GM18873 (cell line): Measurements from ENCODE around the gene TEKT5.

Experiments
- ATAC-seq: cut with Tn5 transposase; IDR thresholded peaks from one replicate; pipeline ENCODE4 v1.9.1; 2021; ENCODE audit warnings: mild to moderate bottlenecking, moderate library complexity, moderate number of reproducible peaks; ENCODE audit not compliant: unreplicated experiment, low FRiP score

TEKT5 gene

DNA sequence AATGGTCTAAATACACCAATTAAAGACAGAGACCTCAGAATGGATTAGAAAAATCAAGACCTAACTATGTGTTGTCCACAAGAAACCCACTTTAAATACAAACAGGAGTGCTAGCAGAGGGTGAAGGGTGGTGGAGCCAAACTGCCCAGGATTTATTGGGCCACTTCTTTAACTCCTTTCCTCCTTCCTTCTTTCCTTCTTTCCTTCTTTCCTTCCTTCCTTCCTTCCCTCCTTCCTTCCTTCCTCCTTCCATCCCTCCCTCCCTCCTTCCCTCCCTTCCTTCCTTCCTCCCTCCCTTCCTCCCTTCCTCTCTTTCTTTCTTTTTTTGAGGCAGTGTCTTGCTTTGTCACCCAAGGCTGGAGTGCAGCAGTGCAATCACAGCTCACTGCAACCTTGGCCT lies 80.0 kb downstream of the TEKT5 start:
- ATAC-seq = no peak

DNA sequence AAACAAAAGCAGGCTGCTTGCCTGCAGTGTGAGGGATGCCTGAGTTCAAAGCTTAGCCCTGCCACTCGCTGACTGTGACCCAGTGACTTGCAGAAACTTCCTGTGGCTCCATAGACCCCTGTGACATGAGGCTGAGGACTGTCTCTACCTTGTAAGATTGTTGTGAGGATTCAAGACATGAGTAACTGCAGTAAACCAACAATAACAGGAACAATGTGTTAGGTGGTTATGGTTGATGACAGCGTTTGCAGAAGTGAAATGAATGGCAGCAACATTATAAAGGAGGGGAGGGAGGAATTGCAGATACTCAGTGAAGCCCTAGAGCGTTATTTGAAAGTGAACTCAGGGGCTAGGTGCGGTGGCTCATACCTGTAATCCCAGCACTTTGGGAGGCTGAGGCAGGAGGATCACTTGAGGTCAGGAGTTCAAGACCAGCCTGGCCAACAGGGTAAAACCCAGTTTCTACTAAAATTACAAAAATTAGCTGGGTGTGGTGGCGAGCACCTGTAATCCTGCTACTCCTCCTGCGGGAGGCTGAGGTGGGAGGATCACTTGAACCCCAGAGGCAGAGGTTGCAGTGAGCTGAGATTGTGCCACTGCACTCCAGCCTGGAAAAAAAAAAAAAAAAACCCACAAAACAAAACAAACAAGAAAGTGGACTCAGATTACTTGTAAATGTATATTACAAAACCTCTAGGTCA lies 80.8 kb downstream of the TEKT5 start:
- ATAC-seq = no peak

DNA sequence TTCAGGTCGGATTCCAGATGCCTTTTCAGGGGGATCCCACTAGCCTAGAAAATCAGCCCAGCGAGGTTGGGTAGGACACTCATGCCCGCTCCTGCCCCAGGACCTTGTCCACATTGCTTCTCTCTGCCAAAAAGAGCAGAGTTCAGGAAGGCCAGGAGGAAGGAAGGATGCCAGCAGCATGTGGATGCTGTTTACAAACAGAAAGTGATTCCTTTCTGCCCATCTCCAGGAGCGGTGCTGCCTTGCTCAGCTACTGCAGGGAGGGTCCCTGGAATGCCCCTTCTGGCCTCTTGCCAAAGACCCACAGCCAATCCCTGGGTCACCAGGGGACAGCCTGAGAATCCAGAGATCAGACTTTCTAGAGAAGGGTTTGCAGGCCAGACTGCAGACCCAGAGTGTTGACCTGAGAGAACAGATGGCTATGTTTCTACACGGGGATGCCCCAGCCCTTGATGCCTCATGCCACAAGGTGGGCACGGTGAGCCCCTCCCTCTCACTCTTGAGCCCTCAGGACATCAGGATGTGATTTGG lies 82.0 kb downstream of the TEKT5 start:
- ATAC-seq = no peak

DNA sequence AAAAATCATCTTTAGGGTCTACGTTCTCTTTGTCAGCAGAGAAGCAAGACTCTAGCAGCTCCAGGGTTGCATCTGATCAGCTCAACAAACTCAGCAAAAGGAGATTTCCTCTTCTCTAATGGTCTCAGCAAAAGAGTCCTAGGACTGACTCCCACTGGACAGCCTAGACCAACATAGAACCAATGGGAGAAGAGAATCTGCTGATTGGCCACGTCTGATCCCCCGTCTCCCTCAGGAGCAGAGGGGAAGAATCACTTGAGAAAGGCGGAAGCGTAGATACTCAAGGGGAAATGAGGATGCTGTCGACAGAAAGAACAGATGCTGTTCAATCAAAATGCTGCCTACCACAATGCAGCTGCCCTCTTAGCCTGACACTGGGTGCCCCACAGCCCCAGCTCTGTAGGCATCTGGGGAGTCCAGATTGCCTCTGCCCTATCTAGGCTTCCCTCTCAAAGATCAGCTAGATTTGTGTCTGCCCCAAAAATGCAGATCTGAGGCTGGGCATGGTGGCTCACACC lies 82.8 kb downstream of the TEKT5 start:
- ATAC-seq = no peak

DNA sequence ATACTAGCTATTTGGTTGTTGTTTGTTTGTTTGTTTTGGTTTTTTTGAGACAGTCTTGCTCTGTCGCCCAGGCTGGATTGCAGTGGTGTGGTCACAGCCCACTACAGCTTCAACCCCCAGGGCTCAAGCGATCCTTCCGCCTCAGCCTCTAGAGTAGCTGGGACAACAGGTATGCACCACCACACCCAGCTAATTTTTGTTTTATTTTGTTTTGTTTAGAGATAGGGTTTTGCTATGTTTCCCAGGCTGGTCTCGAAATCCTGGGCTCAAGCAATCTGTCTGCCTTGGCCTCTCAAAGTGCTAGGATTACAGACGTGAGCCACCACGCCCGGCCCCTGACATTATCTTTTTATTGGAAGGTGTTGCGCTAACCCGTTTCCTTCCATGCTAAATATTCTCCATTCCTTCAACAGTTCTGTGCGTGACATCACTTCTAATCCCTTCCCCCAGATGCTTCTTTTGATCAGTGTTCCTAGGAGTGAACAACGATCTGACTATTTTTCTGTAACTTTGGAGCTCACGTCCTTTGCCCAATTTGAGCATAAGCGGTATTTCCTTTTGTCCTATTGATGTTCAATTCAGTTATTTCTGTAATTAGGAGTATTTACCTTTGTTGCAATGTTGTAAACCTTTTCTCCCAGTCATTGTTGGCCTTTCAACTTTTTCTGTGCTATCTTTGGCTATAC lies 84.1 kb downstream of the TEKT5 start:
- no peak for ATAC-seq

DNA sequence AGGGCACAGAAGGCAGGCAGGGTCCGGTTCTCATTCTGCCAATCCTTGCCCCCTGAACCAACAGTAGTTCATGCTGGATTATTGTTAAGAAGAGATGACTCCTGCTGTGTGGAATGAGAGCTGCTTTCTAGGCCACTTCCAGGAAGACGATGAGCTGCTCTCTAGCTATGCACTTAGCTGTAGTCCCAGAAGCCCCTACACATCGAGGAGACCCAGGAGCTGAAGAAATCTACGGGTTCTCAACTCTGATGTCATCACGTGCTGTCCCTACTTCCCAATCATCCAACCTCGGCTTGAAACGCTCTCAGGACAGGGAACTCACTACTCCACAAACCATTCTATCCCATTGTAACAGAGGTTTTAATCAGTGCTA lies 85.3 kb downstream of the TEKT5 start:
- no peak for ATAC-seq

DNA sequence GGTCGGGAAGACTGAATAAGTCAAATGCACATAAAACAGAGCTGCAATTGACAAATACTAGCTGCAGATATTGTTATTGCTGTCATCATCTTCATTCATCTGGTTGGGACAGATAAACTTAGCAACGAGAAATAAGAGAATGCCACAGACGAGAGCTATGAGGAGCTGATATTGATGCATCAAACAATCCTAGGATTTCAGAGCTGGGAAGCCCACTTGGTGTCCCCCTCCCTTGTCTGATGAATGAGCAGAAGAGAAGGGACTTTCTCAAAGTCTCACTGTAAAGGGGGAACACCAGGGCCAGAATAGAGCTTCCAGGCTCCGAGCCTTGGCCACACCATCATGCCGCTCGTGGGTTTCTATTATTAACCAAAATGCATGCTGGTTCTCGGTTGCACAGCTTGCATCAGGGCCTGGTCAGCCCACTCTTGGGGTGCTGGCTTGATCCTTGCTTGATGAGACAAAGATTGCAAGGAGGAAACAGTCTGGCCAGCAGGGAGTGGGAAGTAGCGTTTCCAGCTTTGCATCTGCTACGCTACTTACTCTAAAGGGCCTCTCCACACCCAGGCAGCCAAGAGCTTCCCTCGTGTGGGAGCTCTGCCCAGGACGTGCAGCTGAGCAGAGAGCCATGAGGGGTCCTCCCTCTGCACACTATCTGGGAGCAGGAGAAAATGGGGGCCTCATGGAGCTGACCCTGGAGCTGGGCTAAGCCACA lies 85.9 kb downstream of the TEKT5 start:
- ATAC-seq = no peak

DNA sequence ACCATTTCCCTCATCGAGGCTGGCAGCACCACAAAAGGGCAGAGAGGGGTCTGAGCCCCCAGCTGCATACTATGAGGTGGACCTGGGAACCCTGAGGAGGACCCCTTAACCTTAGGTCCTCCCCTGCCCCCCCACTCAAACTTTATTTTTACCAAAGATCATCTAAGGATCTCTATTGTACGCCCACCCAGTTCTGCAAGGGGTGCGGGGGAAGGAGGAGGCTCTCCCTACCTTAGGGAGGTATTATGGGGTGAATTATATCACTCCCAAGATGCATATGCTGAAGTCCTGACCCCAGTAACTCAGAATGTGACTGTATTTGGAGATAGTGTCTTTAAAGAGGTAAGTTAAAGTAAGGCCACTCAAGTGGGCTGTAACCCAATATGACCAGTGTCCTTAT lies 87.6 kb downstream of the TEKT5 start:
- ATAC-seq = no peak

DNA sequence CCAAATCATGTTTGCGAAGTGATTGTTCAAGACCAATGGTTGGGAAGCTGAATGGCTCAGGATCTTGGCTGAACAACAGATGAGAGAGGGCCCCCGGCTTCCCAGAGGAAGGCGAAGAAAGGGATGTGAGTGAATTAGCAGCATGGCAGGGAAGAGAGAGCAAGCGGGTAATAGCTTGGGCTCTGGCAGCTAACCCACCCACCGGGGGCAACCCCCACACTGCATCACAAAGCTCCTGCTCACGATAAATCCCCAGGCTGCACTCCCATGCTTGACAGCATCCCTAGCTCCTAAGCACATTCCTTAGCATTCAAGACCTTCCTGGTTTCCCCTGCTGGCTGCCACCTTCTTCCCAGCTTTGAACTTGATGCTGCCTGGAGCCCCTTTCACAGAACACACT lies 88.1 kb downstream of the TEKT5 start:
- no peak for ATAC-seq

DNA sequence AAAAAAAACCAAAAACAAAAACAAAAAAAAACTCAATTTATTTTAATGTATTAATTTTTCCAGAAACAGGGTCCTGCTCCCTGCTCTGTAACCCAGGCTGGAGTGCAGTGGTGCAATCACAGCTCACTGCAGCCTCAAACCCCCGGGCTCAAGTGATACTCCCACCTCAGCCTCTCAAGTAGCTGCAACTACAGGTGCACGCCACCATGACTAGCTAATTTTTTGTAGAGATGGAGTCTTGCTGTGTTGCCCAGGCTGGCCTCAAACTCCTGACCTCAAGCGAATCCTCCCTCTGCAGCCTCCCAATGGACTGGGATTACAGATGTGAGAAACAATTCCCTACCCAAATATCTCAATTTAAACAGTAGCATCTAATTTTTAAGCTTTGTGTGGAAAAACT lies 89.1 kb downstream of the TEKT5 start:
- ATAC-seq = no peak

DNA sequence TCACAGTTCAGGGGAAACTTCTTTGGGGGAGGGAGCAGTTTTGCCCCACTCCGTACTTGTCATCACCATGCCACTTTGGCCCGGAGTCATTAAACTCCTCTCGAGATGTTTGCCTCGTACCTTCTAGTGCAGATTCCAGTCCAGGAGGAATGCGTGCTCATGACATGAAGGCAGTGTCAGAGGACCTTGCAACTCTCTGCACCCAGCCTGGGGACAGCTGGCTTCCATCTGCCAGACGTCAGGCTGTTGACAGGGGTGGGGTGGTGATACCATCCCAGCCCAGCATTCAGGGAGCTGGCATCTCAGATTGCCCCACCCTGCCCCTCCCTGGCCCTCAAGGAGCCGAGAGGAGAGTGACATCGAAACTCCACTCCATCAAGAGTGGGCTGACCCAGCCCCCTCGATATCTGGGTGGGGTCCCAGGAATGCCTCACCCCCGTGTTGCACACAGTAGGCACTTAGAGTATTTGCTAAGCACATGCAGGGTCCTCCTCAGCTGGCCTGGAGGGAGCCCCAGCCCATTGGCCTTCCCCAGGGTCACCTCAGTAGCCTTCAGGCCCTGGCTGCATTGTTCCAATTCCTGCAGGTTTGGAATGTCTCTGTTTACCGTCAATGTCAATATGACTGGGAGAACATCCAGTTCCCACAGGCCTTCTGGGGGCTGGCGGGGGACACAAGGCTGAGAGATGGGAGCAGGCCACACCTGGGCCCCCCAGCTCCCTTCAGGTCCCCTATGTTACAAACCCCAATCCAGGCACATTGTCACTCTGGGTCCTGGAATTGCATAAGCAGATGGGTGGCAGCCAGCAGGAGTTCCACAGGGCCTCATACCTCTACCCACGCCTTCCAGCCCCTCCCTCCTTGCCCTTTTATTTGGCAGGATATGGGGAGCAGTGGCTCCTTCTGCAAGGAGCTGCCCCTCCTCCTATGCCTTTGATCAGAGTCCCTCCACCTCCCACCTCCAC lies 93.0 kb downstream of the TEKT5 start:
- ATAC-seq = no peak

DNA sequence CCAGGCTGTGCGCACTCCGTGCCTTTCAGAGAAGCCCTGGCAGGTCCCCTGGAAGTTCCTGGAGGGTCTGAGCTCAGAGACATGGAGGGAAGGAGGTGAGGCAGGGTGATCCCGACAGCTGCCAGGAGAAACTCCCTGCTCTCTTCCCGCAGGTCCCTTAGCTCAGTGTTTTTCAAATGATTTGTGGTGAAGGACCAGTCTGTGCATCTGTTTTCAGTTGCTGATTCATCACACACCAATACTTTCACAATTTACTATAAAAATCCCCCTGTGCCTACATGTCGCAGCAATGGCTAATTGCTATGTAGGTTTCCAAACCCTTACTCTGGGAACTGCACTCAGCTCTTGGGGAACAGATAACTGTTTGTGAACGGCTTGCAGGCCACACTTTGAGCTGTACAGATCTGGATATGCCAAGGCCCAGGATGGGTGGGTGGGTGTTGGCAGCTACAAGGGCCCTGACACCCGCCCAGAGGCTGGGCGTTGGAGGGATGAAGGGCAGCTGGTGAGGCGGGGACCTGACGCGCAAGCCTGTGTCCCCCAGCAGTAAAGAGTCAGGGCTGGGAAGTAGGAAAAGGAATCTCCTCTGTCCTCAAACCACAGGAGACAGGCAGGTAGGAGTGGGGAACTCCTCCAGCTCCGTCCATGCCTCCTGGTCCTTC lies 93.8 kb downstream of the TEKT5 start:
- ATAC-seq = no peak

DNA sequence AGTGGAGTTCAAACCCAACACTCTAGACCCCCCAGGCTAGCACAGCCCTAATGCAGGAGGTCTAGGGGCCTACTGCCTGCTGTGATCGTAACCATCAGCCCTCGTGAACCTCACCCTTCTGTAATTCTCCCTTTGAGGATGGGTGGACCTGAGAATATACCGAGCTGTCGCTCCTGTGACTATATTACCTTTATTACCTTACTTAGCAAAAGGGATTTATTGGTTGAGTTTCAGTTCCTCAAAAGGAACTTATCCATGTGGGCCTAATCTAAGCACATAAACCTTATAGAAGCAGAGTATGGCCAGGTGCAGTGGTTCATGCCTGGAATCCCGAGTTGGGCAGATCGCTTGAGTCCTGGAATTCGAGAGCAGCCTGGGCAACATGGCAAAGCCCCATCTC lies 95.1 kb downstream of the TEKT5 start:
- ATAC-seq = no peak

DNA sequence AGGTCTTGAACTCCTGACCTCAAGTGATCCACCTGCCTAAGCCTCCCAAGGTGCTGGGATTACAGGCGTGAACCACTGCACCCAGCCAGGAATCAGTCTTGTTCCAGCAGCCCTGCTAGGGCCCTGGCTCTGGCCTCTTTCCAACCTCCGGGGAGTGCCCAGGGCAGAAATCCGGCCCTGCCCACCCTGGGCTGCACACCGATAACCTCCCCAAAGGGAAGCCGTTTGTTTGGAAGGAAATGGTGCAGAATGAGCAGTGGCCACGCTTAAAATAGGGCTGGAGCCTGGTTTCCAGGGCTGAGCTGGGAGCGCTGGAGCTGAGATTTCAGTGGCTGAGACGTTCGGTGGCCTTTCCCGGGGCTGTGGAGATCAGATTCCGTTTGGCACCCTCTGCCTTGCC lies 96.6 kb downstream of the TEKT5 start:
- no peak for ATAC-seq

DNA sequence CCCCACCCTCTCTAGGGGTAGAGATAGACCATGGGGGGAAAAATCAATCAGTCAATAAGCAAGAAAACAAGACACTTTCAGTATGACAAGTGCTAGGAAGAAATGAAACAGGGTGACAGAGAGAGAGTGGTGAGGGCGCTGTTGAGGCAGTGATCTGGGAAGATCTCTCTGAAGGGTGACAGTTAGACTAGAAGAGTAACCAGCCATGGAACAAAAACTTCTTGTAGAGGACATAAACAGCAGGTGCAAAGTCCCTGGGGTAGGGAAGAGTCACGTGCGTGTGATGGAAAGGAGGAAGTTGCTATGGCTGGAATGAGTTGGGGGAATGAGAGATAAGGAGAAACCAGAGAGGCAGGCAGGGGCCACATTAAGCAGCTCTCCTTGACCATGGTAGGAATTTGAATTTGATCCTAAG lies 97.5 kb downstream of the TEKT5 start:
- ATAC-seq = no peak

DNA sequence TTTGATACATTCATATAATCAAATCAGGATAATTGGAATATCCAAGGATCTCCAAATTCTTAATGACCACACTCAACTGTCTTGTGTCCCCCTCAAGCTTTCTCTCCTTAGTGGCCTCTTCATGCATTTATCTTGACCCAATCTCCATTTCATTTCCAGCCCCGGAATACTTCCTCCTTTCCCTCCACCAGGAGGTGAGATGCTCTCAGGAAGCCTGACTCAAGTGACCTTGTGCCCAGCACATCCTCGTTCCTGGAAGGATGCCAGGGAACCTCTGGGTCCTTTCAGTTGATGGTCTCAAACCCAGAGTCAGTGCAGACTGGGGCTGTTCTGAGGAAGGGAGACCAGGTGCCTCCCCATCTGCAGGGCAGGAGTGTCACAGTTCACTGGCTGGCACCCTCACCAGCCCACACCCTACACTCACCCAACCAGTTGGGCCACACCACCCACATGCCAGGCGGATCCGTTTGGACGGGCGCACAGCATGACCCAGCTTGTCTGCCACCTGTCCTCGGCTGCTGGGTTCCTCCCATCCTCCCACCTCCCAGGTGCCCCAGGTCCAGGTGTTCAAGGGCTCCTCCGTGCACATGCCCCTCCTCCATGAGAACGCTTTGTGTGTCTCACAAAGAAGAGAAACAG lies 100.3 kb downstream of the TEKT5 start:
- ATAC-seq = no peak

DNA sequence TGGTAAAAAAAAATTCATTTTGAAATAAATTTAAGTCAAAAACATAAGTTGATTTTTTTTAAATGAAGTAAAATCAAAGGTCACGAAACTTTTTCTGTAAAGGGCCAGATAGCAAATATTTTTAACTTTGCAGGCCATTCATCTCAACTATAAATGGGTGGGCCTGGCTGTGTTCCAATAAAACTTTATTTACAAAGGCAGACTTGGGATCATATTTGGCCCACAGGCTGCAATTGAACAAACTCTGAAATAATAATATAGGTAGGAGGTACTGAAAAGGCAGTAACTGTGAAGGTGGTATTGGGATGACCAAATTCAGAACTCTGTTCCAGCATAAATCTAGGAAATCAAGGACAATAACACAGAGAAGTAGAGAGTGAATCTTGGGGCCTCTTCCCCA lies 102.1 kb downstream of the TEKT5 start:
- no peak for ATAC-seq

DNA sequence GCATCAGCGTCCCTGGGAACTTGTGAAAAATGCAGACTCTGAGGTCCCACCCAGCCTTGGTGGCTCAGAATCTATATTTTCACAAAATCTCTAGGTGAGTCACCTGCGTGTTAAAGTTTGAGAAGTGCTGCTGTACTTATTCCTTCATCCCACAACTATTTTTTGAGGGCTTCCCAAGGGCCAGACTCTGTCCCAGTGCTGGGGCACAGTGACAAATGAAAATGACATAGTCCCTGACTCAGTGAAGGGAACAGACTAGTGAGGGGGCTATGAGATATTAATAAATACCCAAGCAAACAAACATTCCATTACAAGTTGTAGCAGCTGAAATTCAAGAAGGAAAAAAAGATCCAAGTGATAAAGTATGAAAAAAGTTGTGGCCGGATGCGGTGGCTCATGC lies 104.4 kb downstream of the TEKT5 start:
- ATAC-seq = no peak

DNA sequence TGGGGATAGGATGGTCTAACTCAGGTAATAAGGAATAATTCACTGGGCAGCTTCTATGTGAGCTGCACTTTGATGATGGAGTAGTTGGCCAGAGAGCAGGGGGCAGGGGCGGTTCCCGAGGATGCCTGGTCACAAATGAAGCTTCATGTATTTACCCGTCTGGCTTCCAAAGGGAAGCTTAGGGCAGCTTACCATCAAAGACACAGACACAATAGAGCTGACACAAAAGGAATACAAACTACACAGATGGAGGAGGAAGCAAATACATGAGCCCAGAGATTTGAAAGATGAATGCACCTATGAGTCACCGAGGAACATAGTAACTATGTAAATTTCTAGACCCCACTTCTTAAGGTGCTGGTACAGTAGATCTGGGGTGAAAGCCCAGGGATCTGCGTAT lies 105.6 kb downstream of the TEKT5 start:
- no peak for ATAC-seq
